ENCODE data around the gene EVC.

The EVC gene

GRCh38 chr4:5710961-5711478 is at the start of gene EVC:
TSS of gene EVC (plus strand) at chr4:5711201. CDS start at chr4:5711381, 180 bp downstream.
- Histone ChIP-seq H3K27ac (no peak within 1 kb of the TSS), H3K9me3 (ENCODE audit: low read depth, low read length) (no peaks in the 10 kb centered on the region), H3K36me3 (ENCODE audit: insufficient read depth, low read length) (no peaks in the 10 kb centered on the region), H3K9ac (ENCODE audit: insufficient read length) (peak within 1 kb of the TSS; percentile 68), H3K4me3 (peak within 1 kb of the TSS; percentile 77)
- TF ChIP-seq EZH2 (IDR thresholded peaks at IDR 0.05) (no peak), POLR2AphosphoS5 (IDR thresholded peaks at IDR 0.05; ENCODE audit: borderline replicate concordance, low read depth, low read length) (peak; percentile 43; the same call in 1 of the 2 replicates)
- DNase-seq (ENCODE audit: low read depth, low spot score) = no peak

DNA sequence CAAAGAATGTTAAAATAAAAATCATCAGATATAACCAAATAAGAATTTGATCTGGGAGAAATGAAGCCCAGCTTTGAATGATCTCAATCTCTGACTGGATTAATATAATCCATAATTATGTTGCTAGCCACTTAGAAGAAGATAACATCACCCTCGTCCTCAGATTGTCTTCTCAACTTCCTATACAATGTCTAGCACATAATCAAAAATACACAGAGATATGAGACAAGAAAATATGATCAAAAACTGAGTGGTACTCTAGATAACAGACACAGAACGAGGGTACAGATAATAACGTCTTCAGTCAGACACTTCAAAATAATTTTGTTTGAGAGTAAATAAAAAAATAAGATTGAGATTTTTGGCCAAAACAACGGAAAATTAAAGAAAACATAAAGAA is 49.8 kb upstream of the EVC start:
- DNase-seq (ENCODE audit: low read depth, low spot score) = no peak

DNA sequence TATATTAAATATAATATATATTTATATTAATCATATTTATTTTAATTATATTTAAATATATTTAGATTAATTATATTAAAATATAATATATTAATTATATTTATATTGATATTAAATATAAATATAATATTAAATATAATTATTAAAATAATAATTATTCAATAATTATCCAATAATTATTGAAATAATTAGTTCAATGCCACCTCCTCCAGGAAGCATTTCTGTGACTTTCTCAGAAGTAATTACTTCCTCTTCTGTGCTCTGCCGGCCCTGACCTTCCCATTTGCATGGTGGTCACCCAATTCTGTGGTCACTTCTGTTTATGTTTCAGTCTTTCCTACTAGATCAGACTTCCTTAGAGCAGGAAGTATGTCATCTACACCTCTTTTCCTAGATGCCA is 48.4 kb upstream of the EVC start:
- Histone ChIP-seq H3K36me3 (ENCODE audit: insufficient read depth, low read length) (peaks cover 12% of the 10 kb centered on the region; the same call in 1 of the 2 replicates), H3K9ac (ENCODE audit: insufficient read length) (no peak overlapping the region), H3K9me3 (ENCODE audit: low read depth, low read length) (no peaks in the 10 kb centered on the region), H3K27ac (no peak overlapping the region), H3K4me3 (no peak overlapping the region)
- TF ChIP-seq EZH2 (IDR thresholded peaks at IDR 0.05) = no peak
- no peak for TF ChIP-seq FOXP2 (optimal IDR thresholded peaks at IDR 0.05; ENCODE audit: control extremely low read depth, extremely low read length, insufficient read depth)
- no peak for TF ChIP-seq POLR2AphosphoS5 (IDR thresholded peaks at IDR 0.05; ENCODE audit: borderline replicate concordance, low read depth, low read length)
- no peak for DNase-seq (ENCODE audit: low read depth, low spot score)

More for the DNA sequence above, 49.8 kb upstream of the EVC start:
- Histone ChIP-seq H3K9me3 (ENCODE audit: low read depth, low read length) (no peaks in the 10 kb centered on the region), H3K27ac (no peak overlapping the region), H3K9ac (ENCODE audit: insufficient read length) (no peak overlapping the region), H3K4me3 (no peak overlapping the region), H3K36me3 (ENCODE audit: insufficient read depth, low read length) (peaks cover 12% of the 10 kb centered on the region; the same call in 1 of the 2 replicates)
- TF ChIP-seq EZH2 (IDR thresholded peaks at IDR 0.05) = no peak
- TF ChIP-seq FOXP2 (optimal IDR thresholded peaks at IDR 0.05; ENCODE audit: control extremely low read depth, extremely low read length, insufficient read depth) = no peak
- TF ChIP-seq POLR2AphosphoS5 (IDR thresholded peaks at IDR 0.05; ENCODE audit: borderline replicate concordance, low read depth, low read length) = no peak

DNA sequence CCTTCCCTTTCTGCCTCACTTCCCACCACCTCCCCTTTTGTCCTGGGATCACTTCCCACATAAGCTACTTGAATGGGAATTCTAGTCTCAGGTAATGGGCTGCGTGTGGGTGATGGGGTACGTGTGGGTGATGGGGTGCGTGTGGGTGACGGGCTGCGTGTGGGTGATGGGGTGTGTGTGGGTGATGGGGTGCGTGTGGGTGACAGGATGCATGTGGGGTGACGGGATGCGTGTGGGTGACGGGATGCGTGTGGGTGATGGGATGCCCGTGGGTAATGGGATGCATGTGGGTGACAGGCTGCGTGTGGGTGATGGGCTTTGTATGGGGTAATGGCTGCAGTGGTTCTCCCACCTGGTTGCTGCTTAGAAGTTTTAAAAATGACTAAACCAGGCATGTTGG is 46.2 kb upstream of the EVC start:
- H3K36me3 ChIP-seq (ENCODE audit: insufficient read depth, low read length) = peaks cover 12% of the 10 kb centered on the region; the same call in 1 of the 2 replicates
- TF ChIP-seq POLR2AphosphoS5 (IDR thresholded peaks at IDR 0.05; ENCODE audit: borderline replicate concordance, low read depth, low read length) (no peak), EZH2 (IDR thresholded peaks at IDR 0.05) (no peak), FOXP2 (optimal IDR thresholded peaks at IDR 0.05; ENCODE audit: control extremely low read depth, extremely low read length, insufficient read depth) (no peak)
- H3K4me3 ChIP-seq = no peak overlapping the region
- H3K27ac ChIP-seq = no peak overlapping the region
- no peak overlapping the region for H3K9ac ChIP-seq (ENCODE audit: insufficient read length)
- no peaks in the 10 kb centered on the region for H3K9me3 ChIP-seq (ENCODE audit: low read depth, low read length)
- no peak for DNase-seq (ENCODE audit: low read depth, low spot score)

DNA sequence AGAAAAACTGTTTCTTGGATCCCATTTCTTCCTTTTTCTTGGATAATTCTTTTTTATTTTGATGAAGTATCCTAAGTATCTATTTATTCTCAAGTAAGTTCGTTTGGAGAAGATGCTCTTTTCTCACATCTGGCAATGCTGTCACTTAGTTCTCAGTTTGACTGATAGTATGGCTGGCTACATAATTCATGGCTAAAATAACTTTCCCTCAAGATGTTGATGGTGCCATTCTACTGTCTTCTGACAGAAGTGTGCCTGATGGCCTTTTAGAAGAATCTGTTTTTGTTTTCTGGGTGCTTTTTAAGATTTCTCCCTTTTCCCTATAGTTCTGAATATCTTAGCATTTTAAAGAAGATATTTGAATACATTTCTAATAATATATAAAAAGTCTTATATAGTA is 44.3 kb upstream of the EVC start:
- Histone ChIP-seq H3K9ac (ENCODE audit: insufficient read length) (no peak overlapping the region), H3K27ac (no peak overlapping the region), H3K4me3 (no peak overlapping the region), H3K9me3 (ENCODE audit: low read depth, low read length) (no peaks in the 10 kb centered on the region), H3K36me3 (ENCODE audit: insufficient read depth, low read length) (peaks cover 4% of the 10 kb centered on the region; the same call in 1 of the 2 replicates)
- DNase-seq (ENCODE audit: low read depth, low spot score) = no peak
- TF ChIP-seq FOXP2 (optimal IDR thresholded peaks at IDR 0.05; ENCODE audit: control extremely low read depth, extremely low read length, insufficient read depth) = no peak
- TF ChIP-seq POLR2AphosphoS5 (IDR thresholded peaks at IDR 0.05; ENCODE audit: borderline replicate concordance, low read depth, low read length) = no peak
- no peak for TF ChIP-seq EZH2 (IDR thresholded peaks at IDR 0.05)

DNA sequence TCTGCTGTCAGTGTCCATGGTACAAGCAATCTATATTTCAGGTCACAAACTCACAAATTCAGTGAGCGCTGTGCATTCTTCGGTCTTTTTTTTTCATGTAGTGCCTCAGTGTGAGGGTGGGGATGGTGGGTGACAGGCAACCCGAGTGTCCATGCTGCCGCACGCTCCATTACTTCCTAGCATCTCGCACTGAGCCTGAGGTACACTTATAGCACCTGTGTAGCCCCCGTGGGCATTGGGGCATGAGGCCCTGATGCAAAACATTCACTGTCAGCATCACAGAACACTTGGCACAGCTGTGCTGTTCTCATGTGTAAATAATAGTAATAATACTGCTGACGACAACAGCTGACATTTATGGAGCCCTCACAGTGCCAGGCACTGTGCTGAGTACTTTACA is 34.2 kb upstream of the EVC start:
- no peak for TF ChIP-seq POLR2AphosphoS5 (IDR thresholded peaks at IDR 0.05; ENCODE audit: borderline replicate concordance, low read depth, low read length)
- TF ChIP-seq EZH2 (IDR thresholded peaks at IDR 0.05) = no peak

DNA sequence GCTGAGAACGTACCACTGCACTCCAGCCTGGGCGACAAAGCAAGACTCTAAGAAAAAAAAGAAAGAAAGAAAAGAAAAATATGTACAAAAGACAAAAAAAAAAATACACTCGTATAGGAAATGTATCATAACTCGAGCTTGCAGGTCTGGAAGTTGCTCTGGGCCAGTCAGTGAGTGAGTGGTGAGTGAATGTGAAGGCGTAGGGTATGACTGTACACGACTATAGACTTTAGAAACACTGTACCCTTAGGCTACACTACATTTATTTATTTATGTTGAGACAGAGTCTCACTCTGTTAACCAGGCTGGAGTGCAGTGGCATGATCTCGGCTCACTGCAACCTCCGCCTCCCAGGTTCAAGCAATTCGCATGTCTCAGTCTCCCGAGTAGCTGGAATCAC is 32.0 kb upstream of the EVC start:
- no peaks in the 10 kb centered on the region for H3K9me3 ChIP-seq (ENCODE audit: low read depth, low read length)
- no peak for TF ChIP-seq EZH2 (IDR thresholded peaks at IDR 0.05)
- TF ChIP-seq FOXP2 (optimal IDR thresholded peaks at IDR 0.05; ENCODE audit: control extremely low read depth, extremely low read length, insufficient read depth) = no peak
- TF ChIP-seq POLR2AphosphoS5 (IDR thresholded peaks at IDR 0.05; ENCODE audit: borderline replicate concordance, low read depth, low read length) = no peak
- H3K36me3 ChIP-seq (ENCODE audit: insufficient read depth, low read length) = peaks cover 3% of the 10 kb centered on the region; the same call in 1 of the 2 replicates
- no peak overlapping the region for H3K27ac ChIP-seq
- H3K4me3 ChIP-seq = no peak overlapping the region
- DNase-seq (ENCODE audit: low read depth, low spot score) = no peak
- no peak overlapping the region for H3K9ac ChIP-seq (ENCODE audit: insufficient read length)

More for the DNA sequence above, 34.2 kb upstream of the EVC start:
- no peak for DNase-seq (ENCODE audit: low read depth, low spot score)
- H3K9ac ChIP-seq (ENCODE audit: insufficient read length) = no peak overlapping the region
- peaks cover 3% of the 10 kb centered on the region; the same call in 1 of the 2 replicates for H3K36me3 ChIP-seq (ENCODE audit: insufficient read depth, low read length)
- H3K4me3 ChIP-seq = no peak overlapping the region
- no peak overlapping the region for H3K27ac ChIP-seq
- no peaks in the 10 kb centered on the region for H3K9me3 ChIP-seq (ENCODE audit: low read depth, low read length)

GRCh38 chr4:5683566-5683965 is 27.4 kb upstream of the EVC start:
- H3K9ac ChIP-seq (ENCODE audit: insufficient read length) = no peak overlapping the region
- no peak for TF ChIP-seq POLR2AphosphoS5 (IDR thresholded peaks at IDR 0.05; ENCODE audit: borderline replicate concordance, low read depth, low read length)
- no peak for TF ChIP-seq EZH2 (IDR thresholded peaks at IDR 0.05)
- TF ChIP-seq FOXP2 (optimal IDR thresholded peaks at IDR 0.05; ENCODE audit: control extremely low read depth, extremely low read length, insufficient read depth) = no peak
- H3K9me3 ChIP-seq (ENCODE audit: low read depth, low read length) = no peaks in the 10 kb centered on the region
- peaks cover 13% of the 10 kb centered on the region; the same call in 1 of the 2 replicates for H3K36me3 ChIP-seq (ENCODE audit: insufficient read depth, low read length)
- DNase-seq (ENCODE audit: low read depth, low spot score) = no peak
- no peak overlapping the region for H3K4me3 ChIP-seq
- H3K27ac ChIP-seq = no peak overlapping the region

GRCh38 chr4:5685296-5685695 is 25.7 kb upstream of the EVC start:
- Histone ChIP-seq H3K36me3 (ENCODE audit: insufficient read depth, low read length) (peaks cover 13% of the 10 kb centered on the region; the same call in 1 of the 2 replicates), H3K9me3 (ENCODE audit: low read depth, low read length) (no peaks in the 10 kb centered on the region), H3K9ac (ENCODE audit: insufficient read length) (no peak overlapping the region), H3K4me3 (no peak overlapping the region), H3K27ac (no peak overlapping the region)
- no peak for DNase-seq (ENCODE audit: low read depth, low spot score)
- TF ChIP-seq FOXP2 (optimal IDR thresholded peaks at IDR 0.05; ENCODE audit: control extremely low read depth, extremely low read length, insufficient read depth) (no peak), POLR2AphosphoS5 (IDR thresholded peaks at IDR 0.05; ENCODE audit: borderline replicate concordance, low read depth, low read length) (no peak), EZH2 (IDR thresholded peaks at IDR 0.05) (no peak)
